HepG2 (cell line): ENCODE data around the gene ATOSB. TPM values are rescaled to one million over a fixed set of nuclear protein-coding genes. Genes with fewer than 3 reads are reported as not detected.

Experiments used
- ARID2 ChIP-seq: sonication (generic); formaldehyde crosslinking; IDR thresholded peaks from 2 replicates; pipeline ENCODE4 v1.8.1; 2022; ENCODE audit warnings: mild to moderate bottlenecking, missing genetic modification reagents, borderline replicate concordance
- GZF1 ChIP-seq: sonication (generic); formaldehyde crosslinking; IDR thresholded peaks from 2 replicates; pipeline ENCODE4 v1.5.1; 2020; ENCODE audit warnings: mild to moderate bottlenecking, missing genetic modification reagents
- NFYC ChIP-seq: IDR thresholded peaks from 2 replicates; pipeline ENCODE4 v1.6.1; 2016; ENCODE audit warnings: missing genetic modification reagents, missing compliant biosample characterization
- POLR2AphosphoS2 ChIP-seq: IDR thresholded peaks from 2 replicates; pipeline ENCODE4 v1.6.1; 2011; ENCODE audit warnings: low read depth, low read length, improper control_type of control experiment
- RBM39 ChIP-seq: fragments of 200-400 bp; formaldehyde crosslinking; IDR thresholded peaks from one replicate; pipeline ENCODE4 v1.6.1; 2018; ENCODE audit warnings: antibody characterized with exemption, mild to moderate bottlenecking, low read depth, low read length; ENCODE audit not compliant: poor library complexity, severe bottlenecking
- RFX5 ChIP-seq: IDR thresholded peaks from 2 replicates; pipeline ENCODE4 v1.6.1; 2011; ENCODE audit warnings: low read depth, low read length, improper control_type of control experiment
- SOX5 ChIP-seq: IDR thresholded peaks from 2 replicates; pipeline ENCODE4 v1.6.1; 2016; ENCODE audit warnings: borderline replicate concordance
- ZBTB42 ChIP-seq: sonication (generic); formaldehyde crosslinking; IDR thresholded peaks from 2 replicates; pipeline ENCODE4 v1.5.0; 2020; ENCODE audit warnings: mild to moderate bottlenecking, missing genetic modification reagents
- ZC3H13 ChIP-seq: sonication (generic); formaldehyde crosslinking; IDR thresholded peaks from 2 replicates; pipeline ENCODE4 v1.8.1; 2023; ENCODE audit warnings: mild to moderate bottlenecking, missing genetic modification reagents, moderate library complexity
- ZFP36 ChIP-seq: fragments of 150-350 bp; IDR thresholded peaks from 2 replicates; pipeline ENCODE4 v1.6.1; 2018; ENCODE audit warnings: borderline replicate concordance, low read length, low read depth; ENCODE audit not compliant: partially characterized antibody
- ZFP36L1 ChIP-seq: sonication (generic); formaldehyde crosslinking; IDR thresholded peaks from 2 replicates; pipeline ENCODE4 v1.8.0; 2022; ENCODE audit warnings: mild to moderate bottlenecking, missing genetic modification reagents, moderate library complexity
- ZNF24 ChIP-seq: fragments of 450-650 bp; IDR thresholded peaks from 2 replicates; pipeline ENCODE4 v1.6.1; 2017; ENCODE audit warnings: antibody characterized with exemption, mild to moderate bottlenecking
- ZNF773 ChIP-seq: sonication (generic); formaldehyde crosslinking; IDR thresholded peaks from 2 replicates; pipeline ENCODE4 v1.4.0; 2020; ENCODE audit warnings: missing genetic modification reagents, borderline replicate concordance
- polyA plus RNA-seq, 8 experiments: library from polyadenylated mRNA; depleted of rRNA in 3 of 8; stranded (reverse) in 7 of 8; unstranded in 1 of 8; fragments of >200 nt; fragmentation: Illumina TruSeq in 4 of 8; extraction: Trizol in 4 of 8; gene quantifications; 2 replicates each; pipeline versions ENCODE4 v1.2.1 to v1.2.3, GENCODE V29; 2011 to 2016; ENCODE audit warnings: low read depth in 4 of 8, missing spikeins in 1 of 8, mixed read lengths in 1 of 8; ENCODE audit not compliant: insufficient read depth in 1 of 8
- total RNA-seq, 5 experiments: library from RNA; depleted of rRNA; stranded (reverse); fragments of >200 nt; fragmentation: Illumina TruSeq; extraction: Trizol; gene quantifications; 2 replicates each; pipeline ENCODE4 v1.2.3, GENCODE V29; 2016; ENCODE audit warnings: low read depth in 1 of 5
- TF ChIP-seq, protein P1 (sequence below): sonication (generic); formaldehyde crosslinking; IDR thresholded peaks from 2 replicates; pipeline ENCODE4 v1.5.0; 2020; ENCODE audit warnings: mild to moderate bottlenecking, missing genetic modification reagents
- TF ChIP-seq, protein P2 (sequence below): IDR thresholded peaks from 2 replicates; pipeline ENCODE4 v1.6.1; 2016; ENCODE audit warnings: missing genetic modification reagents, missing compliant biosample characterization
- TF ChIP-seq, protein P3 (sequence below): sonication (generic); formaldehyde crosslinking; IDR thresholded peaks from 2 replicates; pipeline ENCODE4 v1.4.0; 2020; ENCODE audit warnings: mild to moderate bottlenecking, missing genetic modification reagents
- TF ChIP-seq, protein P4 (sequence below): sonication (generic); formaldehyde crosslinking; IDR thresholded peaks from 2 replicates; pipeline ENCODE4 v1.4.0; 2020; ENCODE audit warnings: low read depth, mild to moderate bottlenecking, missing genetic modification reagents
- TF ChIP-seq, protein P5 (sequence below): sonication (generic); formaldehyde crosslinking; IDR thresholded peaks from 2 replicates; pipeline ENCODE4 v1.4.0; 2020; ENCODE audit warnings: missing genetic modification reagents; ENCODE audit errors: not compliant biosample characterization
- TF ChIP-seq, protein P6 (sequence below): fragments of 450-650 bp; IDR thresholded peaks from 2 replicates; pipeline ENCODE4 v1.6.1; 2016
- TF ChIP-seq, protein P7 (sequence below): sonication (generic); formaldehyde crosslinking; IDR thresholded peaks from 2 replicates; pipeline ENCODE4 v1.5.0; 2020; ENCODE audit warnings: mild to moderate bottlenecking, low read depth, missing genetic modification reagents, borderline replicate concordance

Gene ATOSB
- total and polyA plus RNA-seq, 2 of the 13 experiments (the other 11 are each of a cell fraction or from before 2014, with no cell fraction given) = 1.9 to 6.4 TPM

DNA sequence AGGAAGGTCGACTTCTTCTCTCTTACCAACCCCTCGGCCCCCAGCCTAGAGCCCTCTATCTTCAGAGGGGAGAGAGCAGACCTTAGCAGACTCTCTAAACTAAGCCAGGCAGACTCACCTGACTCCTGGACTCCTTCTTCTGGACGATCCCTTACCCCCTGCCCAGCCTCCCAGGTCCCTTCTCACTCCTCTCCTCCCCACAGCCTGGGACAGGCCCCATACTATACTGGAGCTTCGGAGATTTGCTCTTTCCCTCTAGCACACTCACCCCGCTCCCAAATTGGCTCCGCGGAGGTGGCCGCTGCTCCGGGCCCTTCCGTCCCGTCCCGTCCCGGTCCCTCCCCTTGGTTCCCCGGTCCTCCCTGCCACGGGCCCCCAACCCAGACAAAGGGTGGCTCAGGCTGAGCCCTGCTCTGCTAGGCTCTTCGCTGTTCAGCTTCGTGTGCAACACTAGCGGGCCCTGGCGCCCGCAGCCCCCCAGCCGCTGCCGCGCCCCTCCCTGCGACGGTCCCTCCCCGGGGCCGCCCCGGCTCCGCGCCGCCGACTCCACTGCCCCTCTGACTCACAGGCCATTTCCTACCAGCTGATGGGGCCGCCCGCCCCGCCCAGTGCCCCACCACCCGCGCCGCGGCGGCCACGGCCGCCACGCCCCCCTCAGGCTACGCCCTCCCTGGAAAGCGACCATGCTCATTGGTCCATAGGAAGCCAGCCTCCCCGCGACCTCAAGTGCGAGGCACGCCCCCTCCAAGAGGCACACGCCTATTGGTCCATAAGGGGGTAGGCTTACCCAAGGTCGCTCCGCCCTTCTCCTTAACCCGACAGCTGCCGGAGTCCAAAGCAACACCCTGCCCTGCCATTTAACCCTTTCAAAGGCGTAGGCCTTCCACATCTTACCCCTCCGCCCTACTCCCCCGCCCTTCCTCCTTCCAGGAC is 4.4 kb downstream of the ATOSB start (continued):
- TF ChIP-seq, protein P1, sequence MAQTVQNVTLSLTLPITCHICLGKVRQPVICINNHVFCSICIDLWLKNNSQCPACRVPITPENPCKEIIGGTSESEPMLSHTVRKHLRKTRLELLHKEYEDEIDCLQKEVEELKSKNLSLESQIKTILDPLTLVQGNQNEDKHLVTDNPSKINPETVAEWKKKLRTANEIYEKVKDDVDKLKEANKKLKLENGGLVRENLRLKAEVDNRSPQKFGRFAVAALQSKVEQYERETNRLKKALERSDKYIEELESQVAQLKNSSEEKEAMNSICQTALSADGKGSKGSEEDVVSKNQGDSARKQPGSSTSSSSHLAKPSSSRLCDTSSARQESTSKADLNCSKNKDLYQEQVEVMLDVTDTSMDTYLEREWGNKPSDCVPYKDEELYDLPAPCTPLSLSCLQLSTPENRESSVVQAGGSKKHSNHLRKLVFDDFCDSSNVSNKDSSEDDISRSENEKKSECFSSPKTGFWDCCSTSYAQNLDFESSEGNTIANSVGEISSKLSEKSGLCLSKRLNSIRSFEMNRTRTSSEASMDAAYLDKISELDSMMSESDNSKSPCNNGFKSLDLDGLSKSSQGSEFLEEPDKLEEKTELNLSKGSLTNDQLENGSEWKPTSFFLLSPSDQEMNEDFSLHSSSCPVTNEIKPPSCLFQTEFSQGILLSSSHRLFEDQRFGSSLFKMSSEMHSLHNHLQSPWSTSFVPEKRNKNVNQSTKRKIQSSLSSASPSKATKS = no peak
- TF ChIP-seq ZFP36 (no peak), RFX5 (0 out of 2 replicates have a peak, but pooled peaks have one; percentile 30), RBM39 (no peak), ZC3H13 (no peak), NFYC (peak; percentile 80), ZFP36L1 (CRISPR knock-in tag) (no peak), POLR2AphosphoS2 (no peak), ZBTB42 (CRISPR knock-in tag) (no peak), ARID2 (no peak), SOX5 (CRISPR knock-in tag) (no peak), GZF1 (no peak), ZNF773 (CRISPR knock-in tag) (no peak), ZNF24 (no peak)
- TF ChIP-seq, protein P2, sequence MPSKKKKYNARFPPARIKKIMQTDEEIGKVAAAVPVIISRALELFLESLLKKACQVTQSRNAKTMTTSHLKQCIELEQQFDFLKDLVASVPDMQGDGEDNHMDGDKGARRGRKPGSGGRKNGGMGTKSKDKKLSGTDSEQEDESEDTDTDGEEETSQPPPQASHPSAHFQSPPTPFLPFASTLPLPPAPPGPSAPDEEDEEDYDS (CRISPR knock-in tag) = peak; percentile 60; the same call in 1 of the 2 replicates
- TF ChIP-seq, protein P3, sequence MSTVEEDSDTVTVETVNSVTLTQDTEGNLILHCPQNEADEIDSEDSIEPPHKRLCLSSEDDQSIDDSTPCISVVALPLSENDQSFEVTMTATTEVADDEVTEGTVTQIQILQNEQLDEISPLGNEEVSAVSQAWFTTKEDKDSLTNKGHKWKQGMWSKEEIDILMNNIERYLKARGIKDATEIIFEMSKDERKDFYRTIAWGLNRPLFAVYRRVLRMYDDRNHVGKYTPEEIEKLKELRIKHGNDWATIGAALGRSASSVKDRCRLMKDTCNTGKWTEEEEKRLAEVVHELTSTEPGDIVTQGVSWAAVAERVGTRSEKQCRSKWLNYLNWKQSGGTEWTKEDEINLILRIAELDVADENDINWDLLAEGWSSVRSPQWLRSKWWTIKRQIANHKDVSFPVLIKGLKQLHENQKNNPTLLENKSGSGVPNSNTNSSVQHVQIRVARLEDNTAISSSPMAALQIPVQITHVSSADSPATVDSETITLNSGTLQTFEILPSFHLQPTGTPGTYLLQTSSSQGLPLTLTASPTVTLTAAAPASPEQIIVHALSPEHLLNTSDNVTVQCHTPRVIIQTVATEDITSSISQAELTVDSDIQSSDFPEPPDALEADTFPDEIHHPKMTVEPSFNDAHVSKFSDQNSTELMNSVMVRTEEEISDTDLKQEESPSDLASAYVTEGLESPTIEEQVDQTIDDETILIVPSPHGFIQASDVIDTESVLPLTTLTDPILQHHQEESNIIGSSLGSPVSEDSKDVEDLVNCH (CRISPR knock-in tag) = no peak
- TF ChIP-seq, protein P4, sequence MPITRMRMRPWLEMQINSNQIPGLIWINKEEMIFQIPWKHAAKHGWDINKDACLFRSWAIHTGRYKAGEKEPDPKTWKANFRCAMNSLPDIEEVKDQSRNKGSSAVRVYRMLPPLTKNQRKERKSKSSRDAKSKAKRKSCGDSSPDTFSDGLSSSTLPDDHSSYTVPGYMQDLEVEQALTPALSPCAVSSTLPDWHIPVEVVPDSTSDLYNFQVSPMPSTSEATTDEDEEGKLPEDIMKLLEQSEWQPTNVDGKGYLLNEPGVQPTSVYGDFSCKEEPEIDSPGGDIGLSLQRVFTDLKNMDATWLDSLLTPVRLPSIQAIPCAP (CRISPR knock-in tag) = no peak
- TF ChIP-seq, protein P5, sequence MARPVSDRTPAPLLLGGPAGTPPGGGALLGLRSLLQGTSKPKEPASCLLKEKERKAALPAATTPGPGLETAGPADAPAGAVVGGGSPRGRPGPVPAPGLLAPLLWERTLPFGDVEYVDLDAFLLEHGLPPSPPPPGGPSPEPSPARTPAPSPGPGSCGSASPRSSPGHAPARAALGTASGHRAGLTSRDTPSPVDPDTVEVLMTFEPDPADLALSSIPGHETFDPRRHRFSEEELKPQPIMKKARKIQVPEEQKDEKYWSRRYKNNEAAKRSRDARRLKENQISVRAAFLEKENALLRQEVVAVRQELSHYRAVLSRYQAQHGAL = no peak
- TF ChIP-seq, protein P6, sequence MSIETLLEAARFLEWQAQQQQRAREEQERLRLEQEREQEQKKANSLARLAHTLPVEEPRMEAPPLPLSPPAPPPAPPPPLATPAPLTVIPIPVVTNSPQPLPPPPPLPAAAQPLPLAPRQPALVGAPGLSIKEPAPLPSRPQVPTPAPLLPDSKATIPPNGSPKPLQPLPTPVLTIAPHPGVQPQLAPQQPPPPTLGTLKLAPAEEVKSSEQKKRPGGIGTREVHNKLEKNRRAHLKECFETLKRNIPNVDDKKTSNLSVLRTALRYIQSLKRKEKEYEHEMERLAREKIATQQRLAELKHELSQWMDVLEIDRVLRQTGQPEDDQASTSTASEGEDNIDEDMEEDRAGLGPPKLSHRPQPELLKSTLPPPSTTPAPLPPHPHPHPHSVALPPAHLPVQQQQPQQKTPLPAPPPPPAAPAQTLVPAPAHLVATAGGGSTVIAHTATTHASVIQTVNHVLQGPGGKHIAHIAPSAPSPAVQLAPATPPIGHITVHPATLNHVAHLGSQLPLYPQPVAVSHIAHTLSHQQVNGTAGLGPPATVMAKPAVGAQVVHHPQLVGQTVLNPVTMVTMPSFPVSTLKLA = 0 out of 2 replicates have a peak, but pooled peaks have one; percentile 19
- TF ChIP-seq, protein P7, sequence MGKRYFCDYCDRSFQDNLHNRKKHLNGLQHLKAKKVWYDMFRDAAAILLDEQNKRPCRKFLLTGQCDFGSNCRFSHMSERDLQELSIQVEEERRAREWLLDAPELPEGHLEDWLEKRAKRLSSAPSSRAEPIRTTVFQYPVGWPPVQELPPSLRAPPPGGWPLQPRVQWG (CRISPR knock-in tag) = no peak
